Heart left ventricle (tissue), 16 donors: ENCODE data around the gene CCR3. TPM values are rescaled to one million over a fixed set of nuclear protein-coding genes. Genes with fewer than 3 reads are reported as not detected.

Source experiments
- ATAC-seq, 4 donors: fragments of 200-7000 bp; cut with Tn5 transposase; one replicate each; pipeline ENCODE4 v1.9.1; 2020 to 2022; ENCODE audit warnings: moderate library complexity in 4 of 4, mild to moderate bottlenecking in 3 of 4, moderate number of reproducible peaks in 1 of 4
- DNase-seq, 5 donors: peaks; one replicate each; pipeline ENCODE4 v3.0.0-alpha.2; 2020
- H3K27ac ChIP-seq, 12 donors: fragments of 200-600 bp; sonication (generic) in 4 of 12; one replicate each; pipeline versions ENCODE4 v1.5.0 to v1.8.0; 2016 to 2022; ENCODE audit warnings: mild to moderate bottlenecking in 2 of 12
- H3K27me3 ChIP-seq, 9 donors: fragments of 200-600 bp; sonication (generic) in 2 of 9; one replicate each; pipeline versions ENCODE4 v1.5.1 to v1.8.0; 2016 to 2022; ENCODE audit warnings: mild to moderate bottlenecking in 3 of 9
- H3K36me3 ChIP-seq, 9 donors: fragments of 200-600 bp; sonication (generic) in 2 of 9; one replicate each; pipeline versions ENCODE4 v1.5.0 to v1.8.0; 2018 to 2022; ENCODE audit warnings: mild to moderate bottlenecking in 2 of 9
- H3K4me1 ChIP-seq, 12 donors: fragments of 200-600 bp; sonication (generic) in 4 of 12; one replicate each; pipeline versions ENCODE4 v1.5.0 to v1.8.0; 2016 to 2022; ENCODE audit warnings: mild to moderate bottlenecking in 3 of 12
- H3K4me3 ChIP-seq, 12 donors: fragments of 200-600 bp; sonication (generic) in 4 of 12; one replicate each; pipeline versions ENCODE4 v1.5.0 to v1.8.0; 2017 to 2022; ENCODE audit warnings: mild to moderate bottlenecking in 9 of 12, moderate library complexity in 4 of 12
- H3K9me3 ChIP-seq, 12 donors: fragments of 200-600 bp; sonication (generic) in 4 of 12; one replicate each; pipeline versions ENCODE4 v1.5.0 to v1.8.0; 2016 to 2022; ENCODE audit warnings: mild to moderate bottlenecking in 1 of 12
- POLR2A ChIP-seq, 2 donors: fragments of 450-650 bp; IDR thresholded peaks; one replicate each; pipeline ENCODE4 v1.6.1; 2017; ENCODE audit warnings: antibody characterized with exemption in 2 of 2, mild to moderate bottlenecking in 2 of 2, moderate library complexity in 2 of 2
- WGBS, 4 donors: extraction: QIAGEN DNeasy Blood & Tissue Kit in 2 of 4; methylation state at CpG; one replicate each; pipeline versions ENCODE4 v1.1.5 to v1.1.7; 2013 to 2018; 5-methylcytosine and 5-hydroxymethylcytosine counted together
- intact Hi-C, 10 donors: fragments of 100-400 bp; cut with DNase I; formaldehyde crosslinking; loops; one replicate each; pipeline versions ENCODE4 v1.11.1 to v1.14.2; 2022
- polyA plus RNA-seq, 2 donors: library from polyadenylated mRNA; stranded (reverse); fragments of 200-250 nt; gene quantifications; one replicate each; pipeline ENCODE4 v1.2.3, GENCODE V29; 2013
- total RNA-seq, 9 donors: library from RNA; depleted of rRNA in 2 of 9; stranded (reverse); fragments of >200 nt in 2 of 9; fragmentation: NEBNext Ultra II Directional in 3 of 9; extraction: Animal tissue kit (Norgen Biotek cat#: 25700) in 3 of 9; gene quantifications; one replicate each; pipeline versions ENCODE4 v1.1.0 to v1.2.4, GENCODE V29; 2016 to 2023
- TF ChIP-seq, protein P1 (sequence below), 12 donors: fragments of 200-600 bp; sonication (generic) in 4 of 12; IDR thresholded peaks; one replicate each; pipeline versions ENCODE4 v1.5.0 to v1.8.0; 2018 to 2022; ENCODE audit warnings: antibody characterized with exemption in 12 of 12, mild to moderate bottlenecking in 5 of 12
- donor health status: ischemic (EF 13 %, LVEDD 7.1; RV severe dilation, severe dysfunction).
- donor health status: healthy with polysubstance abuse.
- donor health status: DM: no; HTN: yes; CAD: no.
- donor health status: DM: no; HTN: no; CAD: no.
- donor health status: ischemic (EF 25% LVEDD 6.9; RV normal size, moderate dysfunction).
- donor health status: ischemic (EF 25% LVEDD 5.7; RV mildly dilated, moderate dysfunction).
- donor health status: healthy.
- donor health status: DM: yes; HTN: yes; CAD: no.
- donor health status: ischemic (EF 35%, LVEDD 5.7; RV mildly dilated, moderate dysfunction).
- donor health status: nonischemic (EF 11% LVEDD 7.7; RV severe dilation, severe dysfunction).
- donor health status: DM: yes; HTN: yes; CAD: no.
- donor health status: PGD.
- donor health status: ischemic (EF 29% LVEDD 5.4; RV normal size, mild dysfunction).
- donor health status: nonischemic (EF 23%, LVEDD 6.1; RV moderate dilation, normal function).

Gene CCR3
- total and polyA plus RNA-seq, 11 donors: 0.20 to 0.27 TPM; not detected in 9

DNA sequence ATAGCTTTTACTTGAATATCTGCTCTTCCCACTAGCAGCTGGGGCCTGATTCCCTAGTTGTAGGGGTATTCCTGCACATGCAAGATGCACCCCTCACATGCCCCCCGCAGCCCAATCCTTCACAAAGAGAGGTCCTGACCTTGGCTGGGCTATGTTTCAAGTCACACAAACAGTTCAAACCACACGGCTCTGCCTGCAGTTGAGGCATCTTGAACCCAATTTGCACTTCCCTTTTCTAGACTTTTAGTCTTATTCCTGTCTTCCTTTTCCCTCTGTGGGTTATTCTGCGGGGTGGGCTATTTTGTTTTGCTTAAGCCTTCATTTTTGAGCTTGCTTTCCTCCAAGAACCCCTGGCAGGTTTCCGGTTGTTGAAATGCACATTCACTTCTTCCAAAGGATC is 20.9 kb upstream of the CCR3 start:
- ATAC-seq (no peak), DNase-seq (no peak)

DNA sequence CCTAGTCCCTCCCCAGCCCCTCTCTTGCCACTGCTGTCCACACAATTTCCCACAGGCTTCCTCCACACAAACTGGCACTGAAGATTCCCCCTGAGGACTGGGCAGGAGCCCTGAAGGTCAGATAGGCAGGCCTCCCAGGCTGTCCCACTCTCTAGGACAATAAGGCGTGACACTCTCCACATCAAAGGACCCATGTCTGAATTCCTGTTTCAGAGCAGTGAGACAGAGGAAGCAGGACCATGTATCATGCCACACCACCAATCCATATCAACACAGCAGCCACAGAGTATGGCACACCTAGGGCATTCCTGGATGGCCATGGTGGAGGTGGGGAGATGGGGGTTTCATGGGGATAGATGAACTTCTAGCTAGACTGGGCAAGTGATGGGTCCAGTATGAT is 20.3 kb upstream of the CCR3 start:
- ATAC-seq (no peak), DNase-seq (no peak)
- Histone ChIP-seq H3K4me1 (peaks cover 0 to 29% (median 0%) of the 10 kb centered on the region in 12 donors), H3K27me3 (peaks cover 0 to 6% (median 0%) of the 10 kb centered on the region in 9 donors), H3K27ac (peak overlapping the region in 1 of 12 donors; percentile 75), H3K36me3 (no peaks in the 10 kb centered on the region), H3K9me3 (peaks cover 0 to 21% (median 2%) of the 10 kb centered on the region in 12 donors), H3K4me3 (no peak overlapping the region)
- TF ChIP-seq, protein P1, sequence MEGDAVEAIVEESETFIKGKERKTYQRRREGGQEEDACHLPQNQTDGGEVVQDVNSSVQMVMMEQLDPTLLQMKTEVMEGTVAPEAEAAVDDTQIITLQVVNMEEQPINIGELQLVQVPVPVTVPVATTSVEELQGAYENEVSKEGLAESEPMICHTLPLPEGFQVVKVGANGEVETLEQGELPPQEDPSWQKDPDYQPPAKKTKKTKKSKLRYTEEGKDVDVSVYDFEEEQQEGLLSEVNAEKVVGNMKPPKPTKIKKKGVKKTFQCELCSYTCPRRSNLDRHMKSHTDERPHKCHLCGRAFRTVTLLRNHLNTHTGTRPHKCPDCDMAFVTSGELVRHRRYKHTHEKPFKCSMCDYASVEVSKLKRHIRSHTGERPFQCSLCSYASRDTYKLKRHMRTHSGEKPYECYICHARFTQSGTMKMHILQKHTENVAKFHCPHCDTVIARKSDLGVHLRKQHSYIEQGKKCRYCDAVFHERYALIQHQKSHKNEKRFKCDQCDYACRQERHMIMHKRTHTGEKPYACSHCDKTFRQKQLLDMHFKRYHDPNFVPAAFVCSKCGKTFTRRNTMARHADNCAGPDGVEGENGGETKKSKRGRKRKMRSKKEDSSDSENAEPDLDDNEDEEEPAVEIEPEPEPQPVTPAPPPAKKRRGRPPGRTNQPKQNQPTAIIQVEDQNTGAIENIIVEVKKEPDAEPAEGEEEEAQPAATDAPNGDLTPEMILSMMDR (IDR thresholded peaks at IDR 0.05): no peak
- no peak for TF ChIP-seq POLR2A (IDR thresholded peaks at IDR 0.05)
- intact Hi-C loops: no loop called here
- WGBS, 4 donors: 60 to 100% (median 74%) methylated on average over 1 of the region's 1 CpG

More for the DNA sequence above, 20.9 kb upstream of the CCR3 start:
- Histone ChIP-seq H3K27ac (peak overlapping the region in 1 of 12 donors; percentile 75), H3K36me3 (no peaks in the 10 kb centered on the region), H3K4me3 (no peak overlapping the region), H3K27me3 (peaks cover 0 to 2% (median 0%) of the 10 kb centered on the region in 9 donors), H3K4me1 (peaks cover 0 to 29% (median 0%) of the 10 kb centered on the region in 12 donors), H3K9me3 (peaks cover 0 to 16% (median 2%) of the 10 kb centered on the region in 12 donors)
- TF ChIP-seq, protein P1 (IDR thresholded peaks at IDR 0.05): no peak
- TF ChIP-seq POLR2A (IDR thresholded peaks at IDR 0.05): no peak
- intact Hi-C loops: no loop called here
- 48 to 70% (median 58%) methylated on average over 4 of the region's 4 CpGs for WGBS, 4 donors

GRCh38 chr3:46222435-46223161 is 19.7 kb upstream of the CCR3 start:
- Histone ChIP-seq H3K27me3 (peaks cover 0 to 6% (median 0%) of the 10 kb centered on the region in 9 donors), H3K27ac (peak overlapping the region in 1 of 12 donors; percentile 75), H3K9me3 (peaks cover 0 to 22% (median 2%) of the 10 kb centered on the region in 12 donors), H3K36me3 (no peaks in the 10 kb centered on the region), H3K4me1 (peaks cover 0 to 29% (median 0%) of the 10 kb centered on the region in 12 donors), H3K4me3 (no peak overlapping the region)
- WGBS, 4 donors: 72 to 82% (median 74%) methylated on average over 7 of the region's 7 CpGs
- ATAC-seq: peak in 3 of 4 donors; percentile 28 to 48 (median 44)
- intact Hi-C loops: no loop called here
- no peak for DNase-seq
- TF ChIP-seq, protein P1 (IDR thresholded peaks at IDR 0.05): no peak
- no peak for TF ChIP-seq POLR2A (IDR thresholded peaks at IDR 0.05)
